SK-N-SH (cell line): ENCODE results near the gene EXOC1L.

ENCODE experiments used
- CTCF ChIP-seq: fragments of 200-600 bp; sonication (generic); IDR thresholded peaks from 2 replicates; pipeline ENCODE4 v1.6.1; 2017; ENCODE audit warnings: antibody characterized with exemption, mild to moderate bottlenecking, moderate library complexity
- FOXJ3 ChIP-seq: sonication (generic); formaldehyde crosslinking; IDR thresholded peaks from 2 replicates; pipeline ENCODE4 v1.5.1; 2020; ENCODE audit warnings: mild to moderate bottlenecking, missing genetic modification reagents
- IRF3 ChIP-seq: fragments of 150-350 bp; IDR thresholded peaks from 2 replicates; pipeline ENCODE4 v1.6.1; 2016; ENCODE audit warnings: mild to moderate bottlenecking, low read depth, low read length
- MAX ChIP-seq: IDR thresholded peaks from 2 replicates; pipeline ENCODE4 v1.4.0; 2012; ENCODE audit warnings: low read depth
- MXI1 ChIP-seq: IDR thresholded peaks from 2 replicates; pipeline ENCODE4 v1.6.1; 2012; ENCODE audit warnings: mild to moderate bottlenecking, low read depth, low read length, improper control_type of control experiment
- NFIC ChIP-seq: IDR thresholded peaks from 2 replicates; pipeline ENCODE4 v1.4.0; 2012; ENCODE audit warnings: borderline replicate concordance
- POLR2AphosphoS5 ChIP-seq: IDR thresholded peaks from 2 replicates; pipeline ENCODE4 v1.6.1; 2012; ENCODE audit warnings: low read depth, low read length
- RAD21 ChIP-seq: IDR thresholded peaks from 2 replicates; pipeline ENCODE4 v1.6.1; 2012; ENCODE audit warnings: mild to moderate bottlenecking, low read length
- REST ChIP-seq: IDR thresholded peaks from 2 replicates; pipeline ENCODE4 v1.6.1; 2012; ENCODE audit warnings: mild to moderate bottlenecking, low read depth, low read length, moderate library complexity
- TAF1 ChIP-seq: IDR thresholded peaks from 2 replicates; pipeline ENCODE4 v1.6.1; 2012; ENCODE audit warnings: low read depth, mild to moderate bottlenecking, low read length, moderate library complexity, borderline replicate concordance
- USF2 ChIP-seq: fragments of 150-350 bp; IDR thresholded peaks from 2 replicates; pipeline ENCODE4 v1.6.1; 2017; ENCODE audit warnings: antibody characterized with exemption, low read length, low read depth, borderline replicate concordance

- TF ChIP-seq MXI1 (no peak), CTCF (no peak), RAD21 (no peak), TAF1 (no peak), NFIC (no peak), POLR2AphosphoS5 (no peak), FOXJ3 (CRISPR knock-in tag) (no peak), REST (no peak), MAX (no peak), USF2 (no peak), IRF3 (no peak)
Observed at GRCh38 chr4:55807556-55807955, 12.0 kb upstream of the EXOC1L start.
